HG03135 (cell line): ENCODE results near the gene ZC3H14.

Source experiments
- ATAC-seq: cut with Tn5 transposase; IDR thresholded peaks from one replicate; pipeline ENCODE4 v1.9.1; 2021; ENCODE audit warnings: mild to moderate bottlenecking, moderate library complexity; ENCODE audit not compliant: unreplicated experiment

ZC3H14 gene

GRCh38 chr14:88605594-88605993 lies 42.8 kb downstream of the ZC3H14 start:
- ATAC-seq: no peak

- no peak for ATAC-seq
These were observed 45.0 kb downstream of the ZC3H14 start for GRCh38 chr14:88607829-88608228.

- no peak for ATAC-seq
These were observed 49.0 kb downstream of the ZC3H14 start for GRCh38 chr14:88611878-88612277.

- no peak for ATAC-seq
These were observed 50.1 kb downstream of the ZC3H14 start for GRCh38 chr14:88612981-88613380.

GRCh38 chr14:88613552-88614010 lies 50.7 kb downstream of the ZC3H14 start:
- ATAC-seq: no peak

GRCh38 chr14:88614218-88614907 lies 51.5 kb downstream of the ZC3H14 start:
- ATAC-seq: no peak

GRCh38 chr14:88616697-88617096 lies 53.9 kb downstream of the ZC3H14 start:
- ATAC-seq: no peak

- ATAC-seq: no peak
These were observed 54.6 kb downstream of the ZC3H14 start for GRCh38 chr14:88617479-88617878.

GRCh38 chr14:88618476-88618875 lies 55.6 kb downstream of the ZC3H14 start:
- ATAC-seq: no peak

- no peak for ATAC-seq
These were observed 58.3 kb downstream of the ZC3H14 start for GRCh38 chr14:88621100-88621499.

GRCh38 chr14:88625671-88626070 lies 62.8 kb downstream of the ZC3H14 start:
- ATAC-seq: no peak

- no peak for ATAC-seq
These were observed 65.2 kb downstream of the ZC3H14 start for GRCh38 chr14:88628033-88628432.

- ATAC-seq: no peak
These were observed 65.6 kb downstream of the ZC3H14 start for GRCh38 chr14:88628462-88628861.

- ATAC-seq: no peak
These were observed 67.7 kb downstream of the ZC3H14 start for GRCh38 chr14:88630565-88630964.

GRCh38 chr14:88631091-88631490 lies 68.3 kb downstream of the ZC3H14 start:
- no peak for ATAC-seq

GRCh38 chr14:88632512-88632911 lies 69.7 kb downstream of the ZC3H14 start:
- no peak for ATAC-seq

- ATAC-seq: no peak
These were observed 76.4 kb downstream of the ZC3H14 start for GRCh38 chr14:88639221-88639620.

- no peak for ATAC-seq
These were observed 97.2 kb downstream of the ZC3H14 start for GRCh38 chr14:88660056-88660455.

GRCh38 chr14:88667555-88668273 lies 104.9 kb downstream of the ZC3H14 start:
- peak; percentile 80 for ATAC-seq

- ATAC-seq: peak; percentile 65
These were observed 105.7 kb downstream of the ZC3H14 start for GRCh38 chr14:88668448-88669116.

- ATAC-seq: no peak
These were observed 106.5 kb downstream of the ZC3H14 start for GRCh38 chr14:88669346-88669745.
